Endothelial cell of hepatic sinusoid (primary cell): ENCODE data around the gene ASB4.
"Not testable (repeated sequence)": the region's sequence is repeated elsewhere in the genome, so short reads cannot be mapped to it uniquely, and the experiment has no call there.

Experiments
- in situ Hi-C: cut with HindIII; loops from 2 replicates; pipeline ENCODE4 v1.10.0; 2017; ENCODE audit warnings: low sequenced_read_pairs

Gene ASB4

DNA sequence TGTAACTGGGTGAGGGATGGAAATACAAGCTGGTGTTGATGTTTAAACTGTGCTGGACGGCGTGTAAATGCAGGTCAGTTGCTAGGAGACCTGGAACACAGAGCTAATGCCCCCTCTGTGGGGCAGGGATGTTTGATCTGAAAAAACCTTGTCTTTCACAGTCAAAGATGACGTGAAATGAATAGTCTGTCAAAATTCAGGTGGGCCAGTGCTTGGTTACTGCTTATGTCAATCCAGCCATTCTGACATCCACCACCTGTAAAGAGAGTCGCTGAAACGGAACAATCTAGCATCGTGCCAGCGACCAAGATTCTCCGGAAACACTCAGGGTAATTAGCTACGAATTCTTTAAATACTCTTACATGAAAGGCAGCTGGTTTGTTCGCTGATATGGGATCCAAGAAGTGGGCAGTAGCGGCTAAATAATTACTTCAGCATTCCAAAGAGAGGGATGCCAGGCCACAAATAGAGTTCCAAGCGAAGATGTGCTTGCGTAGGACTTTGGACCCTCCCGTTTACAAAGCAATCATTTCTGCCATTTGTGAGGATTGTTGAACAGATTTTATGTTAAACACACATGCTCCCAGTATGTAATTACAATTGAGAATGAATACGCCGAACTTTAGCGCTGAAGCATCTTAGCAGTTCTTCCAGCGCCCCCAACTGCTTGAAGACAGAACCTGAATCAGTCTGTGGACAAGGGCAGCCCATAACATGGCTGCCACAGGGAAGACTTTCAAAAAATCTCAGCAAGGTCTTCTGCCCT is 7.3 kb upstream of the ASB4 start:
- in situ Hi-C loops, result no loop called here

DNA sequence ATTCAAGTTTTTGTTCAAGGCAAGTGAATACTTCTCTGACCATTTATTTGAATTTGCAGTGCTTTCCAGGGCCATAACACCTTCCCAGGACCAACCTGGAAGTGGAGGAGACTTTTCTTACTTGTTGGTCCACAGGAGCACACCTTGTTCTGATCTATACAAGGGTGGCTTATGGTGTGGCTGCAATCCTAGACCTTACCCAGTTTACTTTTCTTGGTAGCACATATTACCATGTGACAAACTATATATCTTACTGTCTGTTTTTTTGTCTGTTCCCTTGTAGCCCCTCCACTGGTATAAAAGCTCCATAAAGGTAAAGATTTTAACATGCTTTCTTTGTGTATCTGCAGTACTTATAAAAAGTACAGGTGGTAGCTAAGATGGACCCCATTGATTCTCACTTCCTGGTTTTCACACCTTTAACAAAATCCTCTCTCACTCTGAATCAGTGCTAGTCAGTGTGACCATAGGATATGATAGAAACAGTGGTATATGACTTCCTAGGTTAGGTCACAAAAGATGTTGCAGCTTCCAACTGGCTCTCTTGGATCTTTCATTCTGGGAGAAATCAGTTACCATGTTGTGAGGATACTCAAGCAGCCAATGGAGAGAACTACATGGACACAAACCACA is 5.6 kb upstream of the ASB4 start:
- in situ Hi-C loops, result no loop called here

DNA sequence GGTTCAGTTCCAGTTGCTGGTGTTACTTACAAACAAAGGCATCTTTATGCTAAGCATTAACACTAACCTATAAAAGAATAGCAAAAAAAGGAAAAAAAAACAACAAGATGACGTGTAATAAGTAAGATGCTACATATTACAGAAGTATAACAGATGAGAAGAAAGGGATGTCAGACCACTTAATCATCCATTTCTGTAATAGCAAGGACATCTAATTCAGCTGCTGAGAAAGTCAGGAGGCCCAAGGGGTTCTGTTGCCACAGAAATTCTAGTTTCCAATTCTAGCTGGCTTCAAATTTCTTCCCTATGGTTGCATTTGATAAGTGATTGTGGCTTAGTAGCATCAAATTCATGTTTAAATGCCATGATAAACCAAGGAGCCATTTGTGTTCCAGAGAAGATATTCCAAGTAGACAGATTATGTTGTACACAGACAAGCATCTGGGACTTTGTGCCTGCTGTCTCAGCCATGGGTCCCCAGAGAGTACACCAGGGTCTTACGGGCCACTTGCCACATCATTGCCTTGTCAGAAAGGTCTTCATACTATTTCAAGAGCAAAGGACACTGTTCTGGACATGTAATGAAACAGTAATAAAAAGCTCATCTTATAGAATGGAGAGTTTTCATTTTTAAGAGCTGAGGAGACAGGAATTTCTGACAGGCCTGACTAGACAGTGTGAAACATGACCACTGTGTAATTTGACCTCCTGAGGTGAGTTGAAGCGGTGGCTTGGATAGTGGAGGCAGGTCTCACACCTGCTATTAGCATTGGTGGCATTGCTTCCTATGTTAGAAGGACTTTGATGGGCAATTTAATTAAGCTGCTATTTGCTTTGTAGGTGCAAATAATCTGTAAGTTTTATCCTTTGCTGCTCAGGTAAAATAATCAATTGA is 4.2 kb upstream of the ASB4 start:
- in situ Hi-C loops, result no loop called here

DNA sequence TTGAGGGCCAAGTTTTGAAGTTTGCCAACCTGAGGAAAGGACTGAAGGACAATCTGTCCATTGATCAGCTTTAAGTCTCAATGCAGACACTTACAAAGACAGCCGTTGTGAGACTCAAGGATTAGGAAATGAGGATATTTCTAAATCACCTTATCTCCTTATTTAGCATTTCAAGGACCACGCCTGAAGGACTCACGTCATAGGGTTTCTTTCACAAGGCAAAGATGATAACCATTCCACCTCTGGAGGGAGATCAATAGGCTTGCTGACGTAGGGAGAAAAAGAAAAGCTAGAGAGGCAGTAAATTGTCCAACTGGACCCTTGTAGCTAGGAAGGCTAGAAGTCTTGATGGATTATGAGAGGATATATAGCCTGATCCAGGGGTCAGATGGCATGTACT is 3.3 kb upstream of the ASB4 start:
- in situ Hi-C loops, result no loop called here

DNA sequence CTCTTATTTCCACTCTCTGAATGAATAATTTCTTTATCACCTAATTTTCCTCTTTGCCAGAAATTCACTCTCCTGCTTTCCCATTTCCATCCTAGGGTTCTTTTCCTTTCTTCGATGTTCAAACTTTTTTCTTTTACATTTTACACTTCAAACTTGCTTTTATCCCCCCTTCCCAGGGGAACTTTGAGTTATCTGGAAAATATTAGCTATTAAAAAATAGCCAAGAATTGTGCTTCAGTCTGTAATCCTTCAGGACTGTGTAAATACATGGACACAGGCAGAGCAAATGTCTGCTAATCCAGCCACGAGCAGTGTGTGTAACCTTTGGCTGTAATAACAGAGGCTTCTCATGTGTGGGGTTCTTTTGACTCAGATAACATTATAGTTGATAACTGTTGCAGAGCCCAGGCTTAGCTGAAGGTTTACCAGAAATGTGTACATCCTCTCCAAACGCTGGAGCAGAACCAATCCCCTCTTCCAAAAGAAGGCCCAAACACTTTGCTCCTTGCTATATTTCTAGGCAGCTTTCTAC is 4.6 kb downstream of the ASB4 start:
- in situ Hi-C loops, result no loop called here

DNA sequence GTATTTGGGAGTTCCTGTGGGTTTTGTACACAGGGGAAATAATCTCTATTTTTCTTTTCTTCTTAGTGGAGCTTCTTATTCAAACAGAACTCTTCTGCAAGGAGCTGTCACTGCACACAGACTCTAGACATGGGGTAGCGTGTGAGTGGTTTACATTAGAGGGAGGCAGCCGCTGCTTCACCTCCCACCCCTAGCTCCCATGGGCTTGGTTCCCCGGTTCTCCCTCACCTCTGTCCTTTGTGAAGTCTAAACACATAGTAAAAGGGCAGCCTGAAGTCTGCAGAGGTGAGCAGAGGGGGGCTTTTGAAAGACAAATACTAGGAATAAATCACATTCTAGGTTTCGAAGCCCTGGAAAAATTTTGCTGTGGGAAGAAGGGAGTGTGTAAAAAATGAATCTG is 5.5 kb downstream of the ASB4 start:
- in situ Hi-C loops, result no loop called here

DNA sequence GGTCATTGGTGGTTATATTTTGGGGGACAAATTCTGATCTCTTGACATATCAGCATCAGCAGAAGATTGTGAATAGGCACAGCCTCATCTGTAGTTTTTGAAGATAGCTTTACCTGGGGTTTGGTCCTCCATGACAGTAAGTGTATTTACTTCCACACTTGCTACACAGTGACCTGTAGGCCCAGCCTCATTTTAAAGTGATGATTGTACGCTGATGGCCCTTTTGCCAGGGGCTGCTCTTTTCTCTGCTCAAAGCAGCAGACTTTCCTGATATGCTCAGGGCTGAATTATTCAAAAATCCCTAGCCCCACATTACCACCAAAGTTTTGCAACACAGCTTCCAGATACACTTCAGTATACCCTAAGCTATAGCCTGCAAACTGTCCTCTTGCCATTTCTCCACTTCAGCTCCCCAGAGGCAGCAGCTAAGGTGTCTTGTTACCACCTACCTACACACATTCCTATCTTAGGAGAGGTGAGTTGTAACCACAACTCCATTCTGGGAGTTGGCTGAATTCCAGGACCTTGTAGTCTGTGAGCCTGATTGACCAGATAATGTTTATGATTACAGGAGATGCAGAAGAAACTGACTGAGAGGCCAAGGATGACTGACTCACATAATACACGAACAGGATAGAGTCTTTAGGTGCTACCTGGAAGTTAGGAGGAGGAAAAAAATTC is 6.0 kb downstream of the ASB4 start:
- in situ Hi-C loops, result no loop called here

DNA sequence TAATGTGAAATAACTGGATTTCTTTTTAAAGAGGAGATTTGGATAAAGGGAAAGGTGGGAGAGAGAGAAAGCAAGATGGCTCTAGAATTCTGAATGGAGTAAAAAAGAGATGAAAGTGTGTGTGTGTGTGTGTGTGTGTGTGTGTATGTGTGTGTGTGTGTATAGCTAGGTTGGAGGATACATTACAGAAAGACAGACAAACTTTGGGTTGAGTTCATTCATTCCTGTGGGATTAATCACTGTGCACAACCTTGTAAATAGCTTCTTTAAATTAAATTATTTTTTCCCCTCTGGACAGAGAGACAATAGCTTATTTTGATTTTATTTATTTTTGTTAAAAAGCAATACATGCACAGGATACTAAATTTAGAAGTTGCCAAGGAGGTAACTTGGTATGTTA is 7.5 kb downstream of the ASB4 start:
- in situ Hi-C loops, result no loop called here

DNA sequence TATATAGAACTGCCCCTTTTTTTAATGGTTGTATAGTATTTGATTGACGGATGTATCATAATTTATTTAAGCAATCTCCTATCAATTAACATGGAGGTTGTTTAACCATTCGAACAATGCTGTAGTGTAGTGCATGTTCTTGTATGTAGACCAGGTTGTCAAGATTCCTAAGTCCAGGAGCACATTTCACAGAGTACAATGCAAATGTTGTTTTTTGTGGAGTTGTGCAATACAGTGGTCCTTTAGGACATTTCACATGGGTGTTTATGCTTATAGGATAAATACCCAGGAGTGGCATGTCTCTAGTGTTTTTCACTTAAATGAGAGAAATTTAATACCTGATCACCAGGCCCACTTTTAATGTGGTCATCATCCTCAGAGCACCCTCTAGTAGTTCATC is 8.1 kb downstream of the ASB4 start:
- in situ Hi-C loops, result no loop called here

DNA sequence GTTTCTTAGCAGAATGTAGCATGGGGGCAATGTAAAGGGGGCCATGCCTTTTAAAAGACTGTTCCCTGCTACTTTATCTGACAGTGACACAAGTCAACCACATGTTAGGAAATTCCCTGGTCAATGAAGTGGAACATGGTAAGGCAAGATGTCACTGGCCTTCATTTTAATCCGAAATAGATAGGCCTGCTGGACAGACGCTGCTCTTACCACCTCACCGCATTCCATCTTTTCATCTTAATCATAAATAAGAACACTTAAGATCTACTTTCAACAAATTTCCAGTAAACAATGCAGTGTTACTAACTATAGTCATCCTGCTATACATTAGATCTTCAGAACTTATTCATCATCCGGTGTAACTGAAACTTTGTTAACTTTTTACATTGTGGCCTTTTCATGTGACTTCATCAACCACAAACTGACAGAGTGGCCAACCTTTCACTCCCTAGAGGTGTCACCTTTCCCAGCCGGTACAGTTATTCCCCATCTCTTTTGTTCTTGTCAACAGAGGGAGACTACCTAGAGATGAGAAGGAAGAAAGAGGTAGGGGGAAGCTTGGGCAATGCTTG is 15.6 kb downstream of the ASB4 start:
- in situ Hi-C loops, result no loop called here

DNA sequence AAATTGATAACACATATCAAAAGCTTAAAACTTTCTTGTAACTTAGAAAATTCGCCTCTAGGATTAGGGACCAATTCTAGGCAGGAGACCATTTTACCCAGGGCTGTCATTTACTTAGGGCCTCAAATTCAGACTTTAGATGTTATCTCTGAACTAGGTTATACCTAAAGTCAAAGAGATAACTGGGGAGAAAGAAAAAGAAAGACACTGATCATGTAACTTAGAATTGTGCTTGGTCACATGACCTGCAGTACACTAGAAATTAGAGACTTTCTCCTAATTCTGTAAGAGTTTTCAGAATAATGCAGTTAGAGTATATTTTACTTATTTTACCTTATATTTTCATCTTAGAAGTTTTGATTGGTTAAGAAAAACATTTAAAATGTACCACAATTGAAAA is 16.7 kb downstream of the ASB4 start:
- in situ Hi-C loops, result no loop called here

DNA sequence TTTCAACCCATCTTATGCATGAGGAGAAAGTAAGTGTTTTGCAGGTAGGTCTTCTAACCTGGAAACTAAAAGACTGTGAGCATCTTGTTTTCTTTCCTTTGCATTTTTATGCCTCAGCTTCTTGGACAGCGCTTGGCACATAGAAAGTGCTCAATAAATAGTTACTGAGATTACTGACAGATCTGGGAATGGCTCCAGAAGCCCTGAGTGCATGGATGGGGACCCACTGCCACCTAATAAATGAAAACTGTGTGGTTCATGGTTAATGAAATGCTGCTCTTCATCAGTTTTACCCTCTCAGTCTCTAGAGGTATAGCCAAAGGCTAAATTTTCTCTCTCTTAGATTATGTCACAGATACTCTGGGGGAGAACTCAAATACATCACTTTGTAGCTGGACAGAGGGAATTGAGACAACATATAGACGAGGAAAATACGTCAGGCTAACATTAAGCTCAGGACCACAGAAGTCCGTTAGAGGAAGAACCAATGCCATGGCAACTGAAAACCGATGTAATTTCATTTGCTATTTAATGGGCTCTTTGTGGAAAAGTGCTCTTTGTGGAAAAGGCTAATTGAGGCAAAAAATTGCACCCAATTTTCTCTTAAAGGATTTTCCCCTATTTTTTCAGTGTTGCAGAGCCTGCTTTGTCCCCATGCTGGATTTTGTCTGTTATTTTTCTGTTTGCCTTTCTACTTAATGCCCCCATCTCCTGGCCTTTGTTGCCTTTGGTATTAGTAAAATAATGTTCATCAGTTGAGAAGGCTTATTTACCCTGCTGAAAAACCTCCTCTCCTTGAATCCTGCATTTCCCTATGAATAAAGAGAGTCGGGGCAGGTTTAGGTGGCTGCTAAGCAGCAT is 17.8 kb downstream of the ASB4 start:
- in situ Hi-C loops, result no loop called here

DNA sequence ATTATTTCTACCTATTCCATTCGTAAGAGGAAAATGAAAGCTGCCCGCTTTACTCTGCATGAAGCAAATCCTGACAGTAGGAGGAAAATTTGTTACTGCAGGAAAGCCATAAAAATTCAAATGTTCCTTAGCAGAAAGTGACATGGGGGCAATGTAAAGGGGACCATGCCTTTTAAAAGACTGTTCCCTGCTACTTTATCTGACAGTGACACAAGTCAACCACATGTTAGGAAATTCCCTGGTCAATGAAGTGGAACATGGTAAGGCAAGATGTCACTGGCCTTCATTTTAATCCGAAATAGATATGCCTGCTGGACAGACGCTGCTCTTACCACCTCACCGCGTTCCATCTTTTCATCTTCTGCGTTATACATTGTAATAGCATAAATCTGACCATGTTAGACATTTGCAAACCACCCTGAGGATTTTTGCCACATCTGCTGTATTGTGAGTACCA is 18.4 kb downstream of the ASB4 start:
- in situ Hi-C loops, result not testable (repeated sequence)

DNA sequence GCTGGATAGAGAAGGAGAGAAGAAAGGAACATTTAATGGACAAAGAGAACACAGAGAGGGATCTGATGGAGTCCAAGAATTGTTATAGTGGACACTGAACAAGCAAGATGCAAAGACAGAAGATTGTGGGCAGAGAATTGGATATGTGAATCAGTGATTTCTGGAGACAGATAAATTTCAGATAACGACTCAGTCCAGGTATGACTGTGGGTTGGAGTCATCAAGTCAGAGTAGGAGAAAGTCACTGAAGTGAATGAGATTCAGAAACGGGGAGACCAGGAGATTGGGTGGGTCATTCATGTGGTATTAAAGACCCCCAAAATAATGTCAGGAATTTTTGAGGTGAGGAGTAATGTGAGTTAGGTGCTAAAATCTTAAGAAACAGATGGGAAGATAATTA is 23.0 kb downstream of the ASB4 start:
- in situ Hi-C loops, result loop anchor here (5.0 kb wide), 1 partner anchor 64 kb away; no protein-coding TSS in a partner anchor

DNA sequence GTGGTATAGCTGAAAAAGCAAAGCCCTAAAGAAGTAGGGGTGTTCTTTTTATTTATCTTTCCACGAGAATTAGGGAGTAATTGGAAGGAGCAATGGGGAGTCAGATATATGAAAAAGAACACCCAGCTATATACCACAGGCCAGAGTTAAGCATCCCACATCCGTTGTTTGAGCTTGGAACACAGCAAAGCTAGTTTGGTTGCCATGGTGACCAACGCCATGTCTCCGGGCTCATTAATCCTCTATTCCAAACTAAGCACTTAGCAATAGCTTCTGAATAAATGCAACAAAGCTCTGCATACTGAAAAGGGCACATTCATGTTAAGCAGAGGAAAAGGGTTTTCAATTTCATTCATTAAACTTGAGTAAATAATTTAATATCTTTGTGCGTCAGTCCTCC is 23.5 kb downstream of the ASB4 start:
- in situ Hi-C loops, result loop anchor here (5.0 kb wide), 1 partner anchor 63 kb away; no protein-coding TSS in a partner anchor

DNA sequence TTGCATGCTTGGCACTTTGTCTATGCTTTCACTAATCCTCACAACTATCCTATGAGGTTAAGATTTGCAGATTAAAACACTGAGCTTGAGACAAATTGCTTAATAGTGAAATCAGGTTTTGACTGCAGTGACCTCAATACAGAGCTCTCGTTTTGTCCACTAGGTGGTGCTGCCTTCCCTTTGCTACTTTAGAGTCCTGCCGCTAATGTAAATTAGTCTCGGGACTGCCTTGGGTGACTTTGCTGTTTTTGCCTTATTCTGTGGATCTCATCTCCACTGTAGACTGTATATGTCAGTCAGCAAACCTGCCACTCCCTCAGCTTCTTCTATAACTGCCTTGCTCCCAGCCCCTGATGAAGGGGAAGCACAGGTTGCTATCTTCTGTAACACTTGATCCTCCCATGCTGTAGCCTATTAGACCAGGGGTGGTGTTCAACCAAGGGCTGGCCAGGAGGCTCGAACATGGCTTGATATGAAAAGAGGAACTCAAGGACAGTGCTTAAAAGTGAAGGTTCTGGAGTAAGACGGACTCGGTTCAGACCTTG is 26.0 kb downstream of the ASB4 start:
- in situ Hi-C loops, result no loop called here

DNA sequence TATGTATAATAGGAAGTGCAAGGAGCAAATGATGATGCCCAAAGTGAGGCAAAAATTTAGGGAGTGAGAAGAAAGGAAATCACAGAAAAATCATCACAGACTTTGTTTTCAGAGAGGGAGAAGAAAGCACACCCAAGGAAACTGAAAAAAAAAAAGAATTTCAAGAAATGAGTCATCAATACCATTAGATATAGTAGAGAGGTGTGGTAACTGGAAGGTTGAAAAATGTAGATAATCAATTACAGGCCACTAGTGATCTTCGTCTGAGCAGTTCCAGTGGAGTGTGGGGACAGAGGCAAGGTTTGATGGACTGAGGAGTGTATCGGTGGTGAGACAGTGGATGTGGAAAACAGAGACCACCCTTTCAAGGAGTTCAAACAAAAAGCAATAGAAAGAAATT is 31.7 kb downstream of the ASB4 start:
- in situ Hi-C loops, result no loop called here

DNA sequence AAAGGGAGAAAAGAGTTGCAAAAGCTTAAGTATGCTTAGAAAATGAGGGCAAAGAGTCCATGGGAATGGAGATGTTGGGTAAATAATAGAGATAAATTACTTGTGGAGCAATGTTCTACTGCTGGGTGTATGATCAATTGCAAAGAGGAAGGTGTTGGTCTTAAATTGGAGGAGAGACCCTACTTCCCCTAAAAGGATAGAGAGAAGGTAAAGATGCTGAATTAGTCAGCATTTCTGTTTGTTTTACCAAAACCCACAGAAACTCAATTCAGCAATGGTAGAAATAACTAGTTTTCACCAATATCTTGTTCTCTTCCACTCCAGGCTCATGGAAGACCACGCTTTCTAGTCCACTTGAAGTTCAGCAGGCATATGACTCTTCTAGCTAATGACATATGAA is 32.1 kb downstream of the ASB4 start:
- in situ Hi-C loops, result no loop called here

DNA sequence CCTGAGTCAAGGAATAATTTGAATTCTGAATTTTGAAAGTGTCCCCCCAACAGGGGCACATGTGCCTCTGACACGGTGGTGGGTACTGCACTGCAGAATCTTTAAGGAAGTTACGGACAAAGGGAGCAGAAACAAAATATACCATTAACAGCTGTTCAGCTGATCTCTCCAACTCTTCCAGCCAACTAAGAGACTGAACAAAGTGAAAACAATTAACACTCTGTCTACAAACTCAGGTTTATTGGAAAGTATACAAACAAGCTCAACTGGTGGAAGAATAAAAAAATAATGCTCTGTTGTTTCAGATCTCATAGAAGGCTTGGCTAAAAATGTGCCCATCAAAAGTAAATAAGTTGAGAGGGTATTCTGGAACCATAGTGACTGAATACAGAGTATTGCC is 34.4 kb downstream of the ASB4 start:
- in situ Hi-C loops, result no loop called here
